ENCODE data around the gene NFKBIE.

The NFKBIE gene

DNA sequence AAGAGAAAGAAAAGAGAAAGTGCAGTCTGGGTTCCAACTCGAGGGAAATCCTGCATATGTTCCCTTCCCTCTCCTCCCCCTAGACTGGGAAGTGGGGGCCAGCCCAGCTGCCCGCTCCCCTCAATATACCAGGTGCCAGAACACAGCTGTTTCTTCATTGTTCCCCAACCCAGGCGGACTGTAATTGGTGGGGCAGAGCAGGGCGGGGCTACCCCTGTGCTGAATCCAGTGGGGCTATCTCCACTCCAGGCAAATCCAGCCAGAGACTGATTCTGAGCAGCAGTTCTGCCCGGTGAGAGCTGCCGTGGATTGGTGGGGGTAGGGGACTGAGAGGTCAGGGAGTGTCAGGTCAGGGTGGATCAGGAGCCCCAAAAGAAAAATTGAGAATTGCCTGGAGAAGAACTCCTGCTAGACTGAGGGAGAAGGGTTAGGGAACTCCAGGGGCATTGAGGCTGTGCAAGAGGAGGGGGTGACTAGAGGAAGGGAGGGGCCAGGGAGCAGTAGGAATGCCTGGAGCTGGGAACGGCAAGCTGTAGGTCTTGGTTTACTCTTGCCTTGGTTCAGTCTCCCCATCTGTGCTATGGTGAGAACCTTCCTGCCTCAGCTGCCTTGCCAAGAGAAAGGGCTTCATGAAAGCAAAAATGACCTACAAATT is 48.5 kb downstream of the NFKBIE start, which contains the start of gene MYMX:
Gene MYMX (plus strand): TSS at position 250 of the 655 bp plus-strand sequence. CDS start 546 bp downstream, outside the sequence.
- TF ChIP-seq CTCF (IDR thresholded peaks at IDR 0.05; ENCODE audit: insufficient read depth, missing control alignments) = no peak
- no peak for DNase-seq (ENCODE audit: insufficient read length, low spot score)
- no peak for FAIRE-seq

DNA sequence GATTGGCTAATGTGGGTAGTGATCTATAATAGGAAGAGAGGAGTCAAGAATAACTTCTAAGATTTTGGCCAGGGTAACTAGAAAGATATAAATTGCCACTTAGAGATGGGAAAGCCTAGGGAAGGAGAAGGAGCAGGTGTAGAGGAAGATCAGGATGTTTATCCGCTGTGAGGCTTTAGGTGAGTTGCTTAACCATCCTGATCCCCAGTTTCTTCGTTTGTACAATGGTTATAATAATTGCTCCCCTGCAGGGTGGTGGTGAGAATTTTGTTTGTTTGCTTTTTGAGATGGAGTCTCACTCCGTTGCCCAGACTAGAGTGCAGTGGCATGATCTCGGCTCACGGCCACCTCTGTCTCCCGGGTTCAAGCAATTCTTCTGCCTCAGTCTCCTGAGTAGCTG is 51.0 kb downstream of the NFKBIE start:
- no peak for TF ChIP-seq CTCF (IDR thresholded peaks at IDR 0.05; ENCODE audit: insufficient read depth, missing control alignments)
- DNase-seq (ENCODE audit: insufficient read length, low spot score) (no peak), FAIRE-seq (no peak)

DNA sequence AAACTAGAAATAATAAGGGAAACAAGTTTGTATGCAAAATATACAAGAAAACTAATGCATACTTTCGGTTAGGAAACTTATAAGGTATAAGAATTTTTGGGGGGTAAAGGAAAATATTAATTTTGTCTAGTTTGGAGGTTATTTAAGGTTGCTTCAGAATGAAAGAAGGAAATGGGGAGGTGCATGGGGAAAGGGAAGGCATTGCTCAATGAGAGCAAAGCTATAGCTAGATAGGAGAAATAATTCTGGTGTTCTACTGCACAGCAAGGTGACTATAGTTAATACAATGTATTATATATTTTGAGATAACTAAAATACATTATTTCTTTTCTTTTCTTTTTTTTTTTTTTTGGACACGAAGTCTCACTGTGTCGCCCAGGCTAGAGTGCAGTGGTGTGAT is 54.1 kb downstream of the NFKBIE start:
- DNase-seq (ENCODE audit: insufficient read length, low spot score) (no peak), FAIRE-seq (no peak)
- no peak for TF ChIP-seq CTCF (IDR thresholded peaks at IDR 0.05; ENCODE audit: insufficient read depth, missing control alignments)
